ENCODE measurements around the gene LHX8.
"Not testable (repeated sequence)": the region's sequence is repeated elsewhere in the genome, so short reads cannot be mapped to it uniquely, and the experiment has no call there.

The LHX8 gene

GRCh38 chr1:75133750-75134646 lies at the start of gene LHX8:
Gene LHX8, plus strand, starts transcription at chr1:75134388. Its CDS starts 2,227 bp downstream, at chr1:75136615.
- no peak for DNase-seq (ENCODE audit: low read depth)

GRCh38 chr1:75085931-75086330 lies 48.3 kb upstream of the LHX8 start:
- DNase-seq (ENCODE audit: low read depth) = no peak

GRCh38 chr1:75087278-75087677 lies 46.9 kb upstream of the LHX8 start:
- no peak for DNase-seq (ENCODE audit: low read depth)

GRCh38 chr1:75092141-75092540 lies 42.0 kb upstream of the LHX8 start:
- DNase-seq (ENCODE audit: low read depth) = no peak

GRCh38 chr1:75097654-75098053 lies 36.5 kb upstream of the LHX8 start:
- no peak for DNase-seq (ENCODE audit: low read depth)

GRCh38 chr1:75099581-75099980 lies 34.6 kb upstream of the LHX8 start:
- DNase-seq (ENCODE audit: low read depth) = no peak

- no peak for DNase-seq (ENCODE audit: low read depth)
Observed at GRCh38 chr1:75100481-75101092, 33.6 kb upstream of the LHX8 start.

- DNase-seq (ENCODE audit: low read depth) = not testable (repeated sequence)
Observed at GRCh38 chr1:75112362-75112951, 21.7 kb upstream of the LHX8 start.

- no peak for DNase-seq (ENCODE audit: low read depth)
Observed at GRCh38 chr1:75115654-75116053, 18.5 kb upstream of the LHX8 start.

GRCh38 chr1:75123756-75124155 lies 10.4 kb upstream of the LHX8 start:
- DNase-seq (ENCODE audit: low read depth) = no peak

GRCh38 chr1:75124510-75124909 lies 9.7 kb upstream of the LHX8 start:
- no peak for DNase-seq (ENCODE audit: low read depth)

GRCh38 chr1:75125161-75125726 lies 8.9 kb upstream of the LHX8 start:
- DNase-seq (ENCODE audit: low read depth) = no peak

GRCh38 chr1:75126611-75127101 lies 7.5 kb upstream of the LHX8 start:
- no peak for DNase-seq (ENCODE audit: low read depth)

GRCh38 chr1:75127916-75128717 lies 6.1 kb upstream of the LHX8 start:
- no peak for DNase-seq (ENCODE audit: low read depth)

- DNase-seq (ENCODE audit: low read depth) = no peak
Observed at GRCh38 chr1:75129660-75129982, 4.6 kb upstream of the LHX8 start.

GRCh38 chr1:75129983-75130789 lies 4.0 kb upstream of the LHX8 start:
- no peak for DNase-seq (ENCODE audit: low read depth)

GRCh38 chr1:75130865-75131564 lies 3.2 kb upstream of the LHX8 start:
- no peak for DNase-seq (ENCODE audit: low read depth)

- no peak for DNase-seq (ENCODE audit: low read depth)
Observed at GRCh38 chr1:75131565-75132241, 2.5 kb upstream of the LHX8 start.

GRCh38 chr1:75132242-75132811 lies 1.9 kb upstream of the LHX8 start:
- DNase-seq (ENCODE audit: low read depth) = no peak

All from stimulated activated CD8-positive, alpha-beta memory T cell treated with anti-CD3 and anti-CD28 coated beads, Interleukin-15, amount 100 ng/mL, for 1 hour (primary cell).